GM21529 (cell line): ENCODE results near the gene PIK3C3.

ENCODE experiments used
- ATAC-seq: cut with Tn5 transposase; IDR thresholded peaks from one replicate; pipeline ENCODE4 v1.9.1; 2021; ENCODE audit not compliant: unreplicated experiment

The PIK3C3 gene

GRCh38 chr18:42114310-42114943 is 159.4 kb downstream of the PIK3C3 start:
- peak; percentile 90 for ATAC-seq

- ATAC-seq, result no peak
These were observed 171.6 kb downstream of the PIK3C3 start for GRCh38 chr18:42126586-42126985.

- no peak for ATAC-seq
These were observed 176.3 kb downstream of the PIK3C3 start for GRCh38 chr18:42131066-42131929.

- no peak for ATAC-seq
These were observed 176.9 kb downstream of the PIK3C3 start for GRCh38 chr18:42131930-42132244.
